ENCODE data around the gene PCDHGA1.

GRCh38 chr5:141421489-141421855 lies 91.2 kb downstream of the PCDHGA1 start:
- no peak for TF ChIP-seq CTCF (conservative IDR thresholded peaks at IDR 0.05; ENCODE audit: low read depth, low read length)
- no peak for TF ChIP-seq EZH2 (IDR thresholded peaks at IDR 0.05; ENCODE audit: borderline replicate concordance, low read depth, low read length, poor library complexity, severe bottlenecking)

All from A673 (cell line).